Transverse colon (tissue), 4 donors: ENCODE measurements around the gene TSC22D3. TPM values are rescaled to one million over a fixed set of nuclear protein-coding genes. Genes with fewer than 3 reads are reported as not detected.

ENCODE experiments used
- DNase-seq: peaks from one replicate; pipeline ENCODE4 v3.0.0-alpha.2; 2019
- H3K27ac ChIP-seq, 4 donors: fragments of 200-600 bp; sonication (generic); 2 replicates each; pipeline ENCODE4 v1.5.1; 2016 to 2018; ENCODE audit warnings: inconsistent platforms in 4 of 4
- H3K27me3 ChIP-seq: fragments of 200-600 bp; sonication (generic); 2 replicates; pipeline ENCODE4 v1.5.1; 2017; ENCODE audit warnings: inconsistent platforms
- H3K36me3 ChIP-seq, 4 donors: fragments of 200-600 bp; sonication (generic); 2 replicates each; pipeline ENCODE4 v1.5.1; 2017 to 2019; ENCODE audit warnings: inconsistent platforms in 4 of 4
- H3K4me1 ChIP-seq, 4 donors: fragments of 200-600 bp; sonication (generic); 2 replicates each; pipeline ENCODE4 v1.5.1; 2017 to 2020; ENCODE audit warnings: inconsistent platforms in 4 of 4
- H3K4me3 ChIP-seq, 4 donors: fragments of 200-600 bp; sonication (generic); 1 replicate in 1 of 4; 2 replicates in 3 of 4; pipeline versions ENCODE4 v1.5.1 to v1.6.1; 2017 to 2019; ENCODE audit warnings: inconsistent platforms in 4 of 4
- H3K9me3 ChIP-seq, 2 donors: fragments of 200-600 bp; sonication (generic); 2 replicates each; pipeline ENCODE4 v1.5.1; 2017 to 2019; ENCODE audit warnings: inconsistent platforms in 2 of 2
- EP300 ChIP-seq: sonication (generic); formaldehyde crosslinking; IDR thresholded peaks from one replicate; pipeline ENCODE4 v1.6.1; 2017; ENCODE audit warnings: antibody characterized with exemption, low read depth
- POLR2A ChIP-seq: fragments of 450-650 bp; IDR thresholded peaks from one replicate; pipeline ENCODE4 v1.6.1; 2016; ENCODE audit warnings: antibody characterized with exemption, mild to moderate bottlenecking, moderate library complexity
- POLR2AphosphoS5 ChIP-seq, 3 donors: sonication (generic); formaldehyde crosslinking; IDR thresholded peaks; one replicate each; pipeline ENCODE4 v1.6.1; 2016; ENCODE audit warnings: antibody characterized with exemption in 3 of 3
- WGBS, 2 donors: methylation state at CpG; one replicate each; pipeline ENCODE4 v1.1.5; 2018; ENCODE audit warnings: low coverage in 1 of 2; 5-methylcytosine and 5-hydroxymethylcytosine counted together
- in situ Hi-C, 4 donors: fragments of 200-750 bp; cut with MboI; loops; one replicate each; pipeline versions ENCODE4 v1.15.0 to v1.15.1; 2017; ENCODE audit warnings: low sequenced_read_pairs in 3 of 4, low pct_ligation_motif_present in 1 of 4, low pct_unique_long_range_greater_than_20kb in 1 of 4
- intact Hi-C: fragments of 100-400 bp; cut with DNase I; formaldehyde crosslinking; loops from one replicate; pipeline ENCODE4 v1.15.1; 2023; ENCODE audit warnings: low total_unique reads
- total RNA-seq, 4 donors: library from RNA; depleted of rRNA; stranded (reverse); fragments of >200 nt; gene quantifications; one replicate each; pipeline ENCODE4 v1.1.0, GENCODE V29; 2016
- TF ChIP-seq, protein P1 (sequence below), 5 experiments: fragments of 200-600 bp in 3 of 5; fragments of 450-650 bp in 2 of 5; sonication (generic) in 3 of 5; IDR thresholded peaks; 1 replicate in 2 of 5; 2 replicates in 3 of 5; pipeline ENCODE4 v1.5.1; 2016 to 2017; ENCODE audit warnings: antibody characterized with exemption in 5 of 5, inconsistent platforms in 3 of 5, mild to moderate bottlenecking in 2 of 5, moderate library complexity in 1 of 5

Gene TSC22D3
- total RNA-seq, 4 donors from 2014 or later: 146 to 349 (median 202) TPM

GRCh38 chrX:107752714-107753113 lies 22.9 kb downstream of the TSC22D3 start:
- in situ Hi-C loops: loop anchor here in 1 of 4 donors (25.0 kb wide), 1 partner anchor 90 kb away; no protein-coding TSS in a partner anchor

DNA sequence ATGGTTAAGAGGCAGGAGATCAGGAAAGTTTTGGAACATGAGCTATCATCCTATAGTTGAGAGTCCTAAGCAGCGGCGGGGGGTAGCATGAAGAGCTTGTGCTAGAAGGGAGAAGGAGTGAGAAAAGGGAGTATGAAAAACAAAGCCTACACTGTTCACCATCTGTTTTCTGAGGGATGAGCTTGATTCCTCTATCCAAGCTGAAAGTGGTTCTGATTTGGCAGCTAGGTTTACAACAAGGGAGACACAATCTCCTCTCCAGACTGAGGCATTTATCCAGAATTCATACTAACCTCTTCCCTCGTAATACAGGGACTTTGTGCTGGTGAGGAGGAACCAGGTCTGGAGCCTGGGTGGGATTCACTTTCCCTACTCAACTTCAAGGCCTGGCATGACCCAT lies 23.5 kb downstream of the TSC22D3 start:
- TF ChIP-seq, protein P1, sequence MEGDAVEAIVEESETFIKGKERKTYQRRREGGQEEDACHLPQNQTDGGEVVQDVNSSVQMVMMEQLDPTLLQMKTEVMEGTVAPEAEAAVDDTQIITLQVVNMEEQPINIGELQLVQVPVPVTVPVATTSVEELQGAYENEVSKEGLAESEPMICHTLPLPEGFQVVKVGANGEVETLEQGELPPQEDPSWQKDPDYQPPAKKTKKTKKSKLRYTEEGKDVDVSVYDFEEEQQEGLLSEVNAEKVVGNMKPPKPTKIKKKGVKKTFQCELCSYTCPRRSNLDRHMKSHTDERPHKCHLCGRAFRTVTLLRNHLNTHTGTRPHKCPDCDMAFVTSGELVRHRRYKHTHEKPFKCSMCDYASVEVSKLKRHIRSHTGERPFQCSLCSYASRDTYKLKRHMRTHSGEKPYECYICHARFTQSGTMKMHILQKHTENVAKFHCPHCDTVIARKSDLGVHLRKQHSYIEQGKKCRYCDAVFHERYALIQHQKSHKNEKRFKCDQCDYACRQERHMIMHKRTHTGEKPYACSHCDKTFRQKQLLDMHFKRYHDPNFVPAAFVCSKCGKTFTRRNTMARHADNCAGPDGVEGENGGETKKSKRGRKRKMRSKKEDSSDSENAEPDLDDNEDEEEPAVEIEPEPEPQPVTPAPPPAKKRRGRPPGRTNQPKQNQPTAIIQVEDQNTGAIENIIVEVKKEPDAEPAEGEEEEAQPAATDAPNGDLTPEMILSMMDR (IDR thresholded peaks at IDR 0.05): no peak
- TF ChIP-seq EP300: no peak
- TF ChIP-seq POLR2AphosphoS5 (IDR thresholded peaks at IDR 0.05): no peak
- no peak for TF ChIP-seq POLR2A
- DNase-seq: no peak
- in situ Hi-C loops (loop anchor here in 1 of 4 donors (25.0 kb wide), 1 partner anchor 90 kb away; no protein-coding TSS in a partner anchor), intact Hi-C loops (no loop called here)
- H3K4me1 ChIP-seq: peaks cover 0 to 14% (median 2%) of the 10 kb centered on the region in 4 donors
- H3K36me3 ChIP-seq: no peaks in the 10 kb centered on the region
- H3K9me3 ChIP-seq: no peaks in the 10 kb centered on the region
- H3K27me3 ChIP-seq: no peaks in the 10 kb centered on the region
- no peak overlapping the region for H3K4me3 ChIP-seq
- no peak overlapping the region for H3K27ac ChIP-seq
- 82 to 92% methylated on average over 2 to 3 of the region's 3 CpGs for WGBS, 2 donors

More at GRCh38 chrX:107752714-107753113, 22.9 kb downstream of the TSC22D3 start:
- Histone ChIP-seq H3K9me3 (no peaks in the 10 kb centered on the region), H3K36me3 (no peaks in the 10 kb centered on the region), H3K27me3 (no peaks in the 10 kb centered on the region), H3K4me3 (no peak overlapping the region), H3K27ac (no peak overlapping the region), H3K4me1 (peaks cover 0 to 8% (median 2%) of the 10 kb centered on the region in 4 donors)
- 76% methylated on average over 3 of the region's 3 CpGs; no CpG with 5 or more reads in 1 of the 2 donors for WGBS, 2 donors
- intact Hi-C loops: no loop called here
- DNase-seq: no peak
- no peak for TF ChIP-seq POLR2AphosphoS5 (IDR thresholded peaks at IDR 0.05)
- TF ChIP-seq, protein P1 (IDR thresholded peaks at IDR 0.05): no peak
- TF ChIP-seq POLR2A: no peak
- no peak for TF ChIP-seq EP300

- Histone ChIP-seq H3K36me3 (no peaks in the 10 kb centered on the region), H3K9me3 (no peaks in the 10 kb centered on the region), H3K4me1 (peaks cover 0 to 15% (median 2%) of the 10 kb centered on the region in 4 donors), H3K27ac (no peak overlapping the region), H3K27me3 (no peaks in the 10 kb centered on the region), H3K4me3 (no peak overlapping the region)
- in situ Hi-C loops: loop anchor here in 1 of 4 donors (25.0 kb wide), 1 partner anchor 89 kb away; no protein-coding TSS in a partner anchor
- WGBS, 2 donors: 70 to 75% methylated on average over 2 to 7 of the region's 7 CpGs
- TF ChIP-seq EP300: no peak
- TF ChIP-seq, protein P1 (IDR thresholded peaks at IDR 0.05): no peak
- no peak for TF ChIP-seq POLR2A
- TF ChIP-seq POLR2AphosphoS5 (IDR thresholded peaks at IDR 0.05): no peak
- DNase-seq: no peak
- intact Hi-C loops: no loop called here
These were observed 24.6 kb downstream of the TSC22D3 start for GRCh38 chrX:107750861-107751445.

DNA sequence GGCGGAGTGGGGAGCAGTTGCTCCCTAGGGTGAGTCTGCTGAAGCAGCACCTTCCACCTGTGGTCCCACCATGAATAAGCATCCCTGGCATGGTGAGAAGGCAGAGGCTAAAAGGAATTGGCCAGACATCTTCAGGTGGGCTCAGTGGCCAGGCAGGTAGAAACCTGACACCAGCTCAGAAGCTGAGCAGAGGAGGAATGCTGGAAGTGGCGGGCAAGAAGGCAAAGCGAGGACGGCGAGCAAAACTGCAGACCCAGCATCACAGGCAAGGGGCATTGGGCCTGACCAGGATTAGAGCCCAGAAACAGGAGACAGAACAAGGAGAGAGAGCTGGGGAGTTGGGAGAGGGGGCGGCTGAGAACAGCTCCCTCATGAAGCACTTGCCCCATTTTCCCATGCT lies 25.3 kb downstream of the TSC22D3 start:
- intact Hi-C loops (no loop called here), in situ Hi-C loops (loop anchor here in 1 of 4 donors (25.0 kb wide), 1 partner anchor 88 kb away; no protein-coding TSS in a partner anchor)
- Histone ChIP-seq H3K9me3 (no peaks in the 10 kb centered on the region), H3K36me3 (no peaks in the 10 kb centered on the region), H3K4me3 (no peak overlapping the region), H3K4me1 (peaks cover 0 to 15% (median 2%) of the 10 kb centered on the region in 4 donors), H3K27me3 (no peaks in the 10 kb centered on the region), H3K27ac (no peak overlapping the region)
- TF ChIP-seq POLR2AphosphoS5 (IDR thresholded peaks at IDR 0.05): no peak
- no peak for TF ChIP-seq POLR2A
- 92% methylated on average over 6 of the region's 6 CpGs; no CpG with 5 or more reads in 1 of the 2 donors for WGBS, 2 donors
- no peak for DNase-seq
